C4-2B (cell line): Measurements from ENCODE around the gene AGPAT3.

Source experiments
- CTCF ChIP-seq: fragments of 450-650 bp; conservative IDR thresholded peaks from 2 replicates; pipeline ENCODE4 v1.5.1; 2017; ENCODE audit warnings: mild to moderate bottlenecking
- ZFX ChIP-seq: fragments of 450-650 bp; IDR thresholded peaks from 2 replicates; pipeline ENCODE4 v1.6.1; 2017

GRCh38 chr21:44020551-44020950 is 155.5 kb downstream of the AGPAT3 start:
- TF ChIP-seq CTCF (no peak), ZFX (no peak)
